ENCODE measurements around the gene SH3PXD2A.

Gene SH3PXD2A

GRCh38 chr10:103707956-103708626 is 147.3 kb downstream of the SH3PXD2A start:
- no peaks in the 10 kb centered on the region for H3K27me3 ChIP-seq
- no peaks in the 10 kb centered on the region for H3K4me1 ChIP-seq (ENCODE audit: control insufficient read depth in 1 of 2, insufficient read depth in 1 of 2, low read depth in 1 of 2, low read length in 1 of 2)
- no peak overlapping the region for H3K27ac ChIP-seq
- no peaks in the 10 kb centered on the region for H3K9me3 ChIP-seq
- H3K36me3 ChIP-seq = no peaks in the 10 kb centered on the region
- TF ChIP-seq CTCF (IDR thresholded peaks at IDR 0.05) = no peak
- H3K4me3 ChIP-seq (ENCODE audit: low read depth in 1 of 2, low read length in 1 of 2) = no peak overlapping the region

- H3K4me1 ChIP-seq (ENCODE audit: control insufficient read depth in 1 of 2, insufficient read depth in 1 of 2, low read depth in 1 of 2, low read length in 1 of 2) = no peaks in the 10 kb centered on the region
- H3K36me3 ChIP-seq = no peaks in the 10 kb centered on the region
- no peak for TF ChIP-seq CTCF (IDR thresholded peaks at IDR 0.05)
- no peaks in the 10 kb centered on the region for H3K9me3 ChIP-seq
- no peak overlapping the region for H3K4me3 ChIP-seq (ENCODE audit: low read depth in 1 of 2, low read length in 1 of 2)
- no peaks in the 10 kb centered on the region for H3K27me3 ChIP-seq
- no peak overlapping the region for H3K27ac ChIP-seq
Measured at GRCh38 chr10:103706762-103707161, 148.6 kb downstream of the SH3PXD2A start.

- Histone ChIP-seq H3K4me1 (ENCODE audit: control insufficient read depth in 1 of 2, insufficient read depth in 1 of 2, low read depth in 1 of 2, low read length in 1 of 2) (no peaks in the 10 kb centered on the region), H3K27me3 (no peaks in the 10 kb centered on the region), H3K9me3 (no peaks in the 10 kb centered on the region), H3K4me3 (ENCODE audit: low read depth in 1 of 2, low read length in 1 of 2) (no peak overlapping the region), H3K36me3 (no peaks in the 10 kb centered on the region), H3K27ac (no peak overlapping the region)
- no peak for TF ChIP-seq CTCF (IDR thresholded peaks at IDR 0.05)
Measured at GRCh38 chr10:103706047-103706446, 149.3 kb downstream of the SH3PXD2A start.

GRCh38 chr10:103703941-103704919 is 151.1 kb downstream of the SH3PXD2A start:
- no peaks in the 10 kb centered on the region for H3K9me3 ChIP-seq
- no peaks in the 10 kb centered on the region for H3K36me3 ChIP-seq
- H3K27ac ChIP-seq = no peak overlapping the region
- H3K4me1 ChIP-seq (ENCODE audit: control insufficient read depth in 1 of 2, insufficient read depth in 1 of 2, low read depth in 1 of 2, low read length in 1 of 2) = no peaks in the 10 kb centered on the region
- no peak overlapping the region for H3K4me3 ChIP-seq (ENCODE audit: low read depth in 1 of 2, low read length in 1 of 2)
- no peak for TF ChIP-seq CTCF (IDR thresholded peaks at IDR 0.05)
- H3K27me3 ChIP-seq = no peaks in the 10 kb centered on the region

- Histone ChIP-seq H3K36me3 (no peaks in the 10 kb centered on the region), H3K4me3 (ENCODE audit: low read depth in 1 of 2, low read length in 1 of 2) (no peak overlapping the region), H3K4me1 (ENCODE audit: control insufficient read depth in 1 of 2, insufficient read depth in 1 of 2, low read depth in 1 of 2, low read length in 1 of 2) (no peaks in the 10 kb centered on the region), H3K9me3 (no peaks in the 10 kb centered on the region), H3K27me3 (peaks cover 5% of the 10 kb centered on the region), H3K27ac (no peak overlapping the region)
- TF ChIP-seq CTCF (IDR thresholded peaks at IDR 0.05) = no peak
Measured at GRCh38 chr10:103701380-103702222, 153.8 kb downstream of the SH3PXD2A start.

All from neutrophil (primary cell).